A673 (cell line): ENCODE data around the gene CREB3L4.

Experiments
- EZH2 ChIP-seq: fragments of 200-600 bp; sonication (generic); IDR thresholded peaks from 2 replicates; pipeline ENCODE4 v1.6.1; 2017; ENCODE audit warnings: borderline replicate concordance, low read depth, mild to moderate bottlenecking, mixed read lengths, antibody characterized with exemption, low read length; ENCODE audit not compliant: poor library complexity, severe bottlenecking
- TF ChIP-seq, protein P1 (sequence below): fragments of 300-800, 200-600 bp; sonication (generic); conservative IDR thresholded peaks from 2 replicates; pipeline ENCODE4 v1.5.1; 2017; ENCODE audit warnings: low read depth, mild to moderate bottlenecking, antibody characterized with exemption, low read length, moderate library complexity, mixed read lengths

DNA sequence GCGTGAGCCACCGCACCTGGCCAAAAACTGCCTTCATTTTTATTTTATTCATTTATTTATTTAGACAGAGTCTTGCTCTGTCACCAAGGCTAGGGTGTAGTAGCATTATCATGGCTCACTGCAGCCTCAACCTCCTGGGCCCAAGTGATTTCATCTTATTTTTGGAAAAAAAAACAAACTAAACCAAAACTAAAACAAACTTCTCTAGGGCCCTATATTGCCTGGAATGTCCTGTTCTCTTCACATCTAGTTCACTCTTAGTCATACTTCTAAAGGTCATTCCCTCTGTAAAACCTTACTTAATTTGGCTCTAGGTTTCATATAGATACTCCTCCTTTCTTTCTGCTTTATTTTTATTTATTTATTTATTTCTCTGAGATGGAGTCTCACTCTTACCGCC lies 38.4 kb downstream of the CREB3L4 start:
- TF ChIP-seq, protein P1, sequence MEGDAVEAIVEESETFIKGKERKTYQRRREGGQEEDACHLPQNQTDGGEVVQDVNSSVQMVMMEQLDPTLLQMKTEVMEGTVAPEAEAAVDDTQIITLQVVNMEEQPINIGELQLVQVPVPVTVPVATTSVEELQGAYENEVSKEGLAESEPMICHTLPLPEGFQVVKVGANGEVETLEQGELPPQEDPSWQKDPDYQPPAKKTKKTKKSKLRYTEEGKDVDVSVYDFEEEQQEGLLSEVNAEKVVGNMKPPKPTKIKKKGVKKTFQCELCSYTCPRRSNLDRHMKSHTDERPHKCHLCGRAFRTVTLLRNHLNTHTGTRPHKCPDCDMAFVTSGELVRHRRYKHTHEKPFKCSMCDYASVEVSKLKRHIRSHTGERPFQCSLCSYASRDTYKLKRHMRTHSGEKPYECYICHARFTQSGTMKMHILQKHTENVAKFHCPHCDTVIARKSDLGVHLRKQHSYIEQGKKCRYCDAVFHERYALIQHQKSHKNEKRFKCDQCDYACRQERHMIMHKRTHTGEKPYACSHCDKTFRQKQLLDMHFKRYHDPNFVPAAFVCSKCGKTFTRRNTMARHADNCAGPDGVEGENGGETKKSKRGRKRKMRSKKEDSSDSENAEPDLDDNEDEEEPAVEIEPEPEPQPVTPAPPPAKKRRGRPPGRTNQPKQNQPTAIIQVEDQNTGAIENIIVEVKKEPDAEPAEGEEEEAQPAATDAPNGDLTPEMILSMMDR: no peak
- TF ChIP-seq EZH2: no peak
